ENCODE data around the gene NNT.

Gene NNT

DNA sequence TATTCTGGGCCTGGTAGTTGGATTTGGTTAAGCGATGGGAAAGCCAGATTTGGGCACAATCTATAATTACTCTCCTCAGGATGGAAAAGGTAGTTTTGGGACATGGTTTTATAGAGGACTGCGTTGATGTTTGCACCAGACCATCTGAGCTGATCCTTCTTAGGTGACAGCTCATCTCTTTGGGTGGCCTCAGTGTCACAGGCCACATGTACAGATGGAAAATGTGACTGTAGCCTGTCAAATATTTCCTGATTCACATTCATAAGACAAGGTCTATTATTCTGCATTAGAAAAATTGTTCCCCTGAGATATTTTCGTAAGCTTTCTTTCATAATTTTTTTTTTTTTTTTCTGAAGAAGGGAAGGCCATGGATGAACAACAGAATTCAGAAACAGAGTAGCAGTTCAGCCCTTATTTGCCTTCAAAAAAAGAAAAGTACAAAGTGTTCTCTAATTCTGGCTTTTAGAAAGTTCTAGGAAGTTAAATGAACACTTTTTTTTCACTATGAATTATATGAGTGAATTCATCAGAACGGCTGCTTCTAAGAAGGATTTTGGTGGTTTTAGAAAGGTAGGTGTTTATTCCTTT, 81.0 kb downstream of the NNT start:
- H3K4me3 ChIP-seq (ENCODE audit: control insufficient read depth, low read depth, low read length) = no peak overlapping the region
- DNase-seq (ENCODE audit: low read depth) = no peak
- TF ChIP-seq CTCF (IDR thresholded peaks at IDR 0.05; ENCODE audit: control insufficient read depth, insufficient read depth, low read depth, low read length, missing control alignments) = no peak

- no peak overlapping the region for H3K4me3 ChIP-seq (ENCODE audit: control insufficient read depth, low read depth, low read length)
- TF ChIP-seq CTCF (IDR thresholded peaks at IDR 0.05; ENCODE audit: control insufficient read depth, insufficient read depth, low read depth, low read length, missing control alignments) = no peak
- DNase-seq (ENCODE audit: low read depth) = no peak
Observed at GRCh38 chr5:43685252-43685950, 82.4 kb downstream of the NNT start.

DNA sequence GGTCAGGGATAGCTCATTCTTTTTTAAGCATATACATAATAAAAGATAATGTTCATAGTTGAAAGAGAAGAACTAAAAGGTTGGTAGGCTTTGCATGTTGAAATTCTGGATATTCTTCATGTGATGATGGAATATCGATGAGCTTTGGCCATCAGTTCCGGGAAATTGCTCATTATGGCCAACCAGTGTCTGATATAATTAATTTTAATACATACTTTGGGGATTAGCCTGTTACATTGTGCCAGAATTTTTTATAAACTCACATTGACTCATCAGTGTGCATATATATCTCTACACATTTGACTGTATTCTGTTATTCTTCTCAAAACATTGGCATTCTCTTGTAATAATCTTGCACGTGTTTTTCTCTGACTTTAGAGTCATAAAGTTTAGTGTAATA, 84.3 kb downstream of the NNT start:
- no peak for TF ChIP-seq CTCF (IDR thresholded peaks at IDR 0.05; ENCODE audit: control insufficient read depth, insufficient read depth, low read depth, low read length, missing control alignments)
- no peak overlapping the region for H3K4me3 ChIP-seq (ENCODE audit: control insufficient read depth, low read depth, low read length)
- DNase-seq (ENCODE audit: low read depth) = no peak

DNA sequence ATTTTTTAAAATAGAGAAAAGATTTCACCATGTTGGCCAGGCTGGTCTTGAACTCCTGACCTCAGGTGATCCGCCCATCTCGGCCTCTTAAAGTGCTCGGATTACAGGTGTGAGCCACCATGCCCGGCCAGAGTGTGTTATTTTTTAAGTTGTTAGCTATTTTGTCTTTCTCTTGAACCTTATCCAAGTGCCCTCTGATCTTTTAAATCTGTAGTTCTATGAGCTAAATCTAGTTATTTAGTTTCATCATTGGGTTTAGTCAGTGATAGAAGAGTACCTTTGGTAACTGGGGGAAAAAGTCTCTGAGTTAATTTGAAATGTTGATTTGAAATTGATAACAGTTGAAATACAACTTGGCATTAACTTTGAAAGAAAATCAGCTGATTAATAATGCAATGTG, 88.3 kb downstream of the NNT start:
- no peak for TF ChIP-seq CTCF (IDR thresholded peaks at IDR 0.05; ENCODE audit: control insufficient read depth, insufficient read depth, low read depth, low read length, missing control alignments)
- DNase-seq (ENCODE audit: low read depth) = no peak
- no peak overlapping the region for H3K4me3 ChIP-seq (ENCODE audit: control insufficient read depth, low read depth, low read length)

DNA sequence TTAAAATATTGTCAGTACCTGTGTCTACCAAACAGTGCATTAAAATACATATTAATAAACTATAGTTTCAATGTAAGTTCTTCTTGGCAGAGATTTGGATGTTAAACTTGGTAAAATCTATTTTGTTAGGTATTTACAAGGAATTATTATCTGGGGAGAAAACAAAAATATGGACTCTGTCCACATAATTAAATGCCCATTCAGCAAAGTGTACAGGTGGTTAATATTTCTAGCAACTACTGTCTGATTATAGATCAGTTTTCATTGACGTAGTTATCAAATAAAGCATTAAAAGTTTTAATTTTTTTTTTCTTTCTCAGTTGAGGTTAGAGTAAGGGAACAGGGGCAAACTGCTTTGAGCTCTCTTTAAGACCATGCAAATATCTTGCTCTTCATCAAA, 88.9 kb downstream of the NNT start:
- no peak overlapping the region for H3K4me3 ChIP-seq (ENCODE audit: control insufficient read depth, low read depth, low read length)
- no peak for TF ChIP-seq CTCF (IDR thresholded peaks at IDR 0.05; ENCODE audit: control insufficient read depth, insufficient read depth, low read depth, low read length, missing control alignments)
- DNase-seq (ENCODE audit: low read depth) = no peak

- no peak for TF ChIP-seq CTCF (IDR thresholded peaks at IDR 0.05; ENCODE audit: control insufficient read depth, insufficient read depth, low read depth, low read length, missing control alignments)
- H3K4me3 ChIP-seq (ENCODE audit: control insufficient read depth, low read depth, low read length) = no peak overlapping the region
- no peak for DNase-seq (ENCODE audit: low read depth)
Observed at GRCh38 chr5:43693411-43693810, 90.4 kb downstream of the NNT start.
